GM21786 (cell line): ENCODE data around the gene SIL1.

Source experiments
- ATAC-seq: cut with Tn5 transposase; IDR thresholded peaks from one replicate; pipeline ENCODE4 v1.9.1; 2021; ENCODE audit not compliant: unreplicated experiment

SIL1 gene

GRCh38 chr5:138947780-138948179 is 250.4 kb downstream of the SIL1 start:
- ATAC-seq = no peak

GRCh38 chr5:138946831-138947560 is 251.2 kb downstream of the SIL1 start:
- ATAC-seq = no peak

- ATAC-seq = no peak
These were observed 251.9 kb downstream of the SIL1 start for GRCh38 chr5:138946241-138946623.

GRCh38 chr5:138945421-138946240 is 252.5 kb downstream of the SIL1 start:
- no peak for ATAC-seq

- ATAC-seq = no peak
These were observed 253.4 kb downstream of the SIL1 start for GRCh38 chr5:138944527-138945322.

GRCh38 chr5:138943599-138944173 is 254.5 kb downstream of the SIL1 start:
- no peak for ATAC-seq

GRCh38 chr5:138942861-138943260 is 255.3 kb downstream of the SIL1 start:
- no peak for ATAC-seq

- ATAC-seq = no peak
These were observed 256.1 kb downstream of the SIL1 start for GRCh38 chr5:138942066-138942465.

- ATAC-seq = no peak
These were observed 259.6 kb downstream of the SIL1 start for GRCh38 chr5:138938526-138938925.

- ATAC-seq = no peak
These were observed 260.5 kb downstream of the SIL1 start for GRCh38 chr5:138937392-138938387.

- ATAC-seq = no peak
These were observed 261.2 kb downstream of the SIL1 start for GRCh38 chr5:138936968-138937345.

- no peak for ATAC-seq
These were observed 261.8 kb downstream of the SIL1 start for GRCh38 chr5:138936225-138936967.

- no peak for ATAC-seq
These were observed 262.7 kb downstream of the SIL1 start for GRCh38 chr5:138935466-138935865.

GRCh38 chr5:138934971-138935370 is 263.2 kb downstream of the SIL1 start:
- ATAC-seq = no peak

GRCh38 chr5:138933522-138934290 is 264.5 kb downstream of the SIL1 start:
- no peak for ATAC-seq

- ATAC-seq = no peak
These were observed 265.9 kb downstream of the SIL1 start for GRCh38 chr5:138932171-138932810.

GRCh38 chr5:138930371-138931097 is 267.6 kb downstream of the SIL1 start:
- ATAC-seq = no peak
